Activated CD4-positive, CD25-positive, alpha-beta regulatory T cell (primary cell): ENCODE data around the gene LRRC42.

Experiments
- DNase-seq, 4 experiments: peaks; one replicate each; lab custom pipeline; 2025; lab: John Stamatoyannopoulos, UW

Gene LRRC42

DNA sequence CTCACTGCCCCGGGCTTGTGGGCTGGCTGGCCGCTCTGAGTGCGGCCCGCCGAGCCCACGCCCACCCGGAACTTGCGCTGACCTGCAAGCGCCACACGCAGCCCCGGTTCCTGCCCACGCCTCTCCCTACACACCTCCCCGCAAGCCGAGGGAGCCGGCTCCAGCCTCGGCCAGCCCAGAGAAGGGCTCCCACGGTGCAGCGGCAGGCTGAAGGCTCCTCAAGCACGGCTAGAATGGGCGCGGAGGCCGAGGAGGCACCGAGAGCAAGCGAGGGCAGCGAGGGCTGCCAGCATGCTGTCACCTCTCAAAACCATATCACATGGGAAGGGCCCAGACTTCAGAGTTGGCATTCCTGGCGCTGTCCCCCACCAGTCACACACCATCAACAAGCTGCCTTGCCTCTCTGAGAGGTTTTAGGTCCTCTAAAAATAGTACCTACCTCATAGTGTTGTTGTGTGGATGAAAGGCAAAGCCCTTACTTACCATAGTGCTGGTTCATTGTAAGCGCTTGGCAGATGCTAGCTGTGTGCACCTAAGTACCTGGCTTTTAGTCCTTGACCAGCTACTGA is 58.4 kb downstream of the LRRC42 start:
- no peak for DNase-seq

DNA sequence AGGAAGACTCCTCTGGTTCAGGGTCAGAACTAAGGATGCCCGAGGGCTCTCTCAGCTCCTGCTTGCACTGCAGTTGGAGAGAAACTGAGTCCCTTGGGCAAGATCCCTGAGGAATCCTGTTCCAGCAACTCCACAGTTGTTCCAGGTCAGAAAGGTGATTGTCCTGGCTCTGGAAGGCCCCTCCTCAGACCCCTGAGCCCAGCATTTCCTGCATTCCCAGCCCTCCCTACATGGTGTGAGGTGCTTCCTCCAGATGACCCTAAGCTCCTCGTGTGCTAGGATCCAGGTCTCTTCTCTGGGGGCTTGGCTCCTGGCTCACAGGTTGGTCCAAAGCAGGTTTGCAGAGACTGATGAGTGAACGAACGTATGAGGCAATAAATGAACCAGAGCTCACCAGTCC is 60.4 kb downstream of the LRRC42 start:
- DNase-seq, result no peak

- DNase-seq, result no peak
Measured at GRCh38 chr1:54007613-54008012, 61.5 kb downstream of the LRRC42 start.

DNA sequence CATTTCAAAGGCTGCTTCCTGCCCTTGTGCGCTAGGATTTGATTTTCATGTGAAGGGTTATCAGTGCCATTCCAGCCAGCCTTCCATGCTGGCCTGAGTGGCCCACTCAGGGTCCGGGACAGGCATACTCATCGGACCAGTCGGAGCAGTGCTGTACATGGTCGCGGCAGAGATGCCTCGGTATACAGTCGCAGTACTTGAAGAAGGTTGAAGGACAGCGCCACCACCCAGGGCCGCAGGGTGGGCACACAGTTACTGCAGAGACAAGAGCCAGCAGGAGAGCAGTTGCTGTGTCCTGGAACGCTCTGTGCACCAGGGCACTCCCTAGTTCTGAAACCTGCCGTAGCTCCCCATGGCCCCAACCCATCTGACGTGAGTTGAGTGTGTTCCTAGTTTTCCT is 62.7 kb downstream of the LRRC42 start:
- DNase-seq, result no peak

DNA sequence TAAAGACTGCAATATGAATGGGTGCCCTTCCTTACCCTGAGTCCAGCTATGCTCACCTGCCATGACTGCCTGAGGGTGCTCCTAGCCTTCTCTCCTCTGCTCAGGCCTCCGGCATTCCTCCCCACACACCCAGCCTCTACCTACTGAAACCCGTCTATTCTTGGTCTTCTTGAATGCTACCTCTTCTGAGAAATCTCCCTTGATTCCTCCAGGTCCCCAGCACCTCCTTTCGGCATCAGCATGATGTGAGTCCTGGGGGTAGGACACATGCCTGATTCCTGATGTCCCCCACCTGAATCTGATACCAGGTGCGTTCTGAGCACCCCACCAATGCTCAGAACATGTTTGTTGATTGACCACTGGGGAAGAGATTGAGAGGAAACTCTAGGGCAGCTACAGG is 63.3 kb downstream of the LRRC42 start:
- no peak for DNase-seq

GRCh38 chr1:54010415-54011117 is 64.4 kb downstream of the LRRC42 start:
- no peak for DNase-seq

GRCh38 chr1:54011316-54012007 is 65.3 kb downstream of the LRRC42 start:
- DNase-seq, result no peak

- no peak for DNase-seq
Measured at GRCh38 chr1:54012008-54012325, 65.8 kb downstream of the LRRC42 start.

- DNase-seq, result no peak
Measured at GRCh38 chr1:54012863-54013262, 66.7 kb downstream of the LRRC42 start.

- no peak for DNase-seq
Measured at GRCh38 chr1:54013393-54014008, 67.4 kb downstream of the LRRC42 start.

DNA sequence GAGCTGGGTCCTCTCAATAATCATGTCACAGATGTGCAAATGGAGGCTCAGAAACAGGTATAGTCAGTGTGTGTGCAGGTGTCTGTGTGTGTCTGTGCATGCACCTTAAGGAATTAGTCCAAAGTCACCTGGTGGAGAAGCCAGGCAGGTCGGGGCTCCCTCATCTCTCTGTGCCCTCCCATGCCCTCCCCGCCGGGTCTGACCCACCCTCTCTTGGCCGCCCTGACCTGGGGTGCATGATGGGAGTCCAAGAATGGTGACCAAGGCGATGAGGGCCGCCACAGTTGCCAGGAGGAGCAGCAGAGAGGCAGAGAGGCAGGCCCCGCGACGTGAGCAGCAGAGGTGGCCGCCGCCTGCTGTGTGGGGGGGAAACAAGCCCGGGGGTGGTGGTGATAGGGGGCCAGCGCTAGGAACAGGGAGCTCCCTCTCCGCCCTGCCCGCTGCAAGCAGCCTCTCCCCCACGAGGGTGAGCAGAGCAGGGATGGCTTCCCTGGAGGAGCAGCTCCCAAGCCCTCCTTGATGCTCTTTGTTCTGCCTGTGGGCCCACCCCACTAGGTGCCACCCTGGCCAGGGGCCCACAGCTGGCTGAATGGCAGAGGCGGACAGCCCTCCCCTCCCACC is 68.0 kb downstream of the LRRC42 start:
- DNase-seq, result no peak

DNA sequence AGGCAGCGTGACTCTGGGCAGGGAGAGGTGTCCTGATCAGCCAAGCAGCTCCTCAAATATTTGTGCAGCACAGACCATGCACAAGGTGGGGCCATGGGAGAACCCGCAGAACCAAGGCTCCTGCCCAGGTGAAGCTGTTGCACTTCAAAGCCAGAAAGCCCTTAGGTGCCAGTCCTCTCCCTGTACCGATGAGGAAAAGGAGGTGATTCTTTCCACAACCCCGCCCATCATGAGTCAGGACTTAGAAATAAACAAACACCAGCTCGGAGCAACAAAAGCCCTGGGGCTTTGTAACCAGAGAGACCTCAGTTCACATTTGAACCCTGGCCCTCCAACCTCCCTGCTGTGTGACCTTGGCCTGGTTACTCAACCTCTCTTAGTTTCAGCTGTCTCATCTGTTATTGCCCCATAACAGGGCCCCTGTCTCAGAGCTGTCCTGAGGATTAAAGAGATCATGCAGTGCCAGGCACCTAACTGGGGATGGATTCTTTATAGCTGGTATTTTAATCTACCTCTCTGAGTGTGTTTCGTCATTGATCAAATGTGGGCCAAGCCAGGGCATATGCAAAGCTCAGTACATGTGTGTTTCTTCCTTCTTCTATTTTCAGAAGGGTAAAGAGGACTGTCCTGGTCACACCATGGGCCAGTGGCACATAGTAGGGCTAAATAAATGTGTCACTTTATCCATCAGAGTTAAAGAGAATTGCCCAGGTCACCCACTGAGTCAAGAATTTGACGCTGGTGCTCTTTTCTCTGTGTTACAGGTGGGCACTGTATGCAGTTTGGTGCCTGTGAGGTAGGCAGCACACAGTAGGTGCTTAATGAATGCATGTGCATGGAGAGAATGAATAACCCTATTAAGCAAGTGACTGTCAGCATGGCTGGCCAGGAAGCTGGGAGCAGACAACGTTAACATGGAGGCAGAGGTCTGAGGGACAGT is 70.5 kb downstream of the LRRC42 start:
- no peak for DNase-seq
